CD4-positive, alpha-beta T cell treated with Interleukin-1 beta for 1 hour (primary cell): ENCODE measurements around the gene CDK18.
A peak's percentile ranks its signal among the peaks of the same experiment; 100 is the strongest.
"Not testable (repeated sequence)": the region's sequence is repeated elsewhere in the genome, so short reads cannot be mapped to it uniquely, and the experiment has no call there.

Experiments
- DNase-seq, 2 donors: peaks; one replicate each; pipeline ENCODE4 v3.0.0-alpha.2; 2020 to 2022

The CDK18 gene

DNA sequence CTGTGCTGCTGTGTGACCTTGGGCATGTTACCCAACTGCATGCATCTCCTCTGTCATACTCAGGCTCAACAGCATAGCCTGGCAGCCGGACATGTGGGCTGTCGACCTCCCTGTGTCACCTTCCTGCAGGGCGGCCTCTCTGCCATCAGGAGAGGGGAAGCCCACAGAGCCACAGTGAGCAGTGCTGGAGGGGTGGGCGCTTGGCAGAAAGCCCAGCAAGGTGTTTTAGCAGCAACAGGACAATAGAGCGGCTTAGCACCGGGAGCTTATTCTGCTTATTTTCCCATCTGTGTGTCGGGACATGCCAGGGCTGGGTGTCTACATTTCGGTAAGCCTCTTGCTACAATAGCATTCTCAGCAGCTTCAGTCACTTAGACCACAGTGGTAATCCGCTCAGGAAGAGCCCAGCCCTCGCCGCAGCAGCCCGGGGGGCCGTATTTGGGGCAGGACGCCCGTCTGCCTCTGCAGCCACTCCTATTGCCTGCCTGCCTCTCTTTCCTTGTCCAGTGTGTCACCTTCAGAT is 22.8 kb upstream of the CDK18 start:
- DNase-seq = peak in 1 of 2 donors; percentile 13

DNA sequence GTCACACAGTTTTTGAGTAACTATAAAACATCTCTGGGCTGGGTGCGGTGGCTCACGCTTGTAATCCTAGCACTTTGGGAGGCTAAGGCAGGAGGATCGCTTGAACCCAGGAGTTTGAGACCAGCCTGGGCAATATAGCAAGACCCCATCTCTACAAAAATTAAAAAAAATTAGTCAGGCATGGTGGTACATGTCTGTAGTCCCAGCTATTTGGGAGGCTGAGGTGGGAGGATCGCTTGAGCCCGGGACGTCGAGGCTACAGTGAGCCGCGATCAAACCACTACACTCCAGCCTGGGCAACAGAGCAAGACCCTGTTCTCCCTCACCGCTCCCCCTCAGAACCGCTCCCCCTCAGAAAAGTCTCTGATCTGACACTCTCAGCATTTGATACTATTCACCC is 21.9 kb upstream of the CDK18 start:
- not testable (repeated sequence) for DNase-seq

DNA sequence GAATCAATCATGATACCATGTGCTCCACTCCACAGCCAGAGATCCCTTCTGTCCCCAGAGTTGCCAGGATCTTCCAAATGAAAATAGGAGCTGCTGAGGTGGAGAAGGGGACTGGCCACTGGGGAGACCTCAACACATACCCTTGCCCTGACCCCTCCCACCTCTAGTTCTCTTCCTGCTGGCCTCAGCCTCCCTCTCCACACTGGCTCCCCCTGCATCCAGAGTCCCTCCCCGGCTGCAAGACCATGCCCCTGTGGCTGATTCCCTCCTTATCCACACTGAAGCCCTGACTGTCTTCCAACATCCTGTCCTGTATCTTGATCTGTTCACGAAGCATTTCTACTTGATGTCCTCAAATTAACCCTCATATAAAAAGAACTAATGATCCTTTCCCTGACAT is 21.1 kb upstream of the CDK18 start:
- no peak for DNase-seq

GRCh38 chr1:205484985-205485967 is 19.2 kb upstream of the CDK18 start:
- peak; percentile 75 to 79 for DNase-seq

GRCh38 chr1:205486258-205486657 is 18.2 kb upstream of the CDK18 start:
- DNase-seq = no peak

DNA sequence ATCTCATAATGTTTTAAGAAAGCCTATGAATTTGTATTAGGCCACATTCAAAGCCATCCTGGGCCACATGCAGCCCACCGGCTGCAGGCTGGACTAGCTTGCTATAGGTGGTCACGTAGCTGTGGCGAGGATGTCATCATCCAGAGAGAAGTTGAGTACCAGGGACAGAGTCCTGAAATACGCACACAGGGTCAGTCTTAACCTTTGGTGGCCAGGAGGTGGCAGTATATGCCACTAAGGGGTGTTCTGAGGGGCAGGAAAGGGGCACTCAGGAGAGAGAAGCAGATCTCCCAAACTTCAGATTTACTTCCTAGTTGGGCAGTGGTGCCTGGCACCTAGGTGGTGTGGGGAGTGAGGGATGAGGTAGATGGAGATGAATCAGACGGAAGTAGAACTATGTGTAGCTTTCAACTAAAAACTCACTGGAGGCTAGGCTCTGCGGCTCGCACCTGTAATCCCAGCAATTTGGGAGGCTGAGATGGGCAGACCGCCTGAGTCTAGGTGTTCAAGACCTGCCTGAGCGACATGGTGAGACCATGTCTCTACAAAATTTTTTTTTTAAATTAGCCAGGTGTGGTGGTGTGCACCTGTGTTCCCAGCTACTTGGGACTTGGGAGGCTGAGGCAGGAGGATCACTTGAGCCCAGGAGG is 16.3 kb upstream of the CDK18 start:
- DNase-seq = peak; percentile 50 to 52

- no peak for DNase-seq
These were observed 12.7 kb upstream of the CDK18 start for GRCh38 chr1:205491794-205492193.

GRCh38 chr1:205492201-205492667 is 12.2 kb upstream of the CDK18 start:
- no peak for DNase-seq

DNA sequence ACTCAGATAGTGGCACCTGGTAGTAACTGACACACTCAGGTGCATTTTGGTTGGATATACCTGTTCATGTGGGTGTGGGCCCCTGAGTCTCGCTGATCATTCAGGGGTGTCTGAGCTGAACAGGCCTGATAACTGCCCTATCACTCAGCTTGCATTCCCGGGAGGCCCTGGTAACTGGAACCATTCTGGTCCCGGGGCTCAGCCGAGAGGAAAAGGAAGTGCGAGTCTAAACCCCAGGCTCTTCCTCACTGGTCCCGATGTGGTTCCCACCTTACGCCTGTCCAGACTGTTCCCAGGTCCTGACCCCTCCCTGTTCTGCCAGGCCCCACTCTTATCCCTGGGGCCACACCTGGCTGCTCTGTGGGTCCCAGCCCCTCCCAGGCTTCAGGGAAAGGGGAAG is 11.7 kb upstream of the CDK18 start:
- no peak for DNase-seq

DNA sequence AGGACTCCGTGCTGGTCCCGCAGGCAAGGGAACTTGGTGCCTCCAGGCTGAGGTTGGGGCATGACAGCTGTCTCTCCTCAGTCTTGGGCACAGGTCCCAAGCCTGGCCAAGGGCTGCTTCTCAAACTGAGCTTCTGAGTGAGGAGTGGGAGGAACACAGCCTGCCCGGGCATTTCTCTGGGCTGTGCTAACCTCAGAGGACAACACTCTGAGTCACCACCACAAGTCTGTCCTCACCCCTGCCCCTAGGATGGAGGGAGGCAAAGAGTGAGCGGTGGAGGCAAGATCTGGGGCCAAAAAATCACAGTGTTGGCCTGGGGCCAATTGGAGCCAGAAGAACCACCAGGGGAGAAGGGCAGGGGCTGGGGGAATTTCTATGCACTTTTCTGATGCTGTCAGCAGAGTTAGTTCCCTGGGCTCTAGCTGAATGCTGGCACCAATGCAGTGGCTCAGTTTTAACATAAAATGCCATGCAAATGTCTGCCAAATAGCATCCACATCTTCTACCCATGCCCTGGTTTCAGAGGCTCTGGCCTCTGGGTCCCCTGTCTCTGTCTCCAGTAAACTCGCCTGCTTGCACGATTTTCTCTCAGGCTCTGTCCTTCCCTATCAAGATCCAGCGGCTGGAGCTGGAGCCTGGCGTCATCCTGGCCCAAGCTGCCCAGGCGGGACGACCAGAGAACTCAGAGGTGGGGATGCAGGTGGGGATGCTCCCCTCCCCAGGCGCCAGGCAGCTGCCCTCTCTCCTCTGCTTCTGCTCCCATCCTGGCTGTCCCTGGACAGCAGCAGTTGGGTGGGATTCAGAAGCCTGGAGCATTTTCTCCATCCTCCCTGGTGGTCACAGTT is 11.0 kb upstream of the CDK18 start:
- peak in 1 of 2 donors; percentile 4 for DNase-seq

DNA sequence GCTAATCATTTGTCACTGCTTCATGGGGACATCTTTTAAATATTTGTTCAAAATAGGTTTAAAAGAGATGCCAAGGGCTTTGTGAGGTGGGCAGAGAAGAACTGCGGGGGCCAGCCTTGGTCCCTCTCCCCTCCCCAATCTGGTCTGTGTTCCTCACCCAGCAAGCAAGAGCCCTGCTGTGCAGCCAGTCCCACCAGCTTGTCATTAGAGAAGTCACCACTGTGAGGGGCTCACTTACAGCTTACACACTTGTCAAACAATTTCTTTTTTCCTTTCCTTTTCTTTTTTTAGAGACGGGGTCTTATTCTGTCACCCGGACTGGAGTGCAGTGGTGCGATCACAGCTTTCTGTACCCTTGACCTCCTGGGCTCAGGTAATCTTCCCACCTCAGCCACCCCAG is 10.4 kb upstream of the CDK18 start:
- no peak for DNase-seq

- no peak for DNase-seq
These were observed 9.1 kb upstream of the CDK18 start for GRCh38 chr1:205495237-205495823.

DNA sequence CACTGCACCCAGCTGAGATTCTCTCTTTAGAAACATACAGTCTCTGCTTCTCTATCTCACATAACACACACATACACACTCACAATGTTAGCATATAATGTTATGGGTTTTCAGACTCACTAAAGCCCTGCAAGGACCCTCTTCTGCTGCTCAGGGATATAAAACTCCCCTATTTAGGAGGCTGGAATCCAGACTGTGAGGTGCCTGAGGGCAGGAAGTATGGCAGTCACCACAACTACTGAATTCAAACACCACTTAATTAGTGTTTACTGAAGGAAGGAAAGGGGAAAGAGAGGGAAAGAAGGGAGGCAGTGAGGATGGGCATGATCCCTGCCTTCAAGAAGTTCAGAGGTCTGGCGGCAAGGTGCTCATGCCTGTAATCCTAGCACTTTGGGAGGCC is 7.8 kb upstream of the CDK18 start:
- DNase-seq = no peak

GRCh38 chr1:205497351-205497750 is 7.1 kb upstream of the CDK18 start:
- no peak for DNase-seq

DNA sequence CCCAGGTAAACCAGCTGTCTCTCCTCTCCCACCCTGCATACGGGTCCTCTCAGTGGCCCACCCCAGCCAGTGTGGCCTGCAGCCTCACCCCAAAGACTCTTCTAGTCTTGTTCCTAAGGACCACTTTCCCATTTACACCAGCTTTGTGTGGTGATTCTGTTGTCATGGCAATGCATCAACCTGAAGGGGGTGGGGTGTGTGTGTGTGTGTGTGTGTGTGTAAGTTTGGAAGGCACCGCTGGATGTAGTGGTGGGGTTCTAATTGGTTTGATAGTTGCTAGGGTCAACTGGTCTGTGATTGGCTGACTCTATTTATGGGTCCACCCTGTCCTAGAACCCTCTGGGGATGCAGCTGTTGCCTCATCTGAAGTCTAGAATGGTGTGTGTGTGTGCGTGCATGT is 4.7 kb upstream of the CDK18 start:
- no peak for DNase-seq

- DNase-seq = no peak
These were observed 3.9 kb upstream of the CDK18 start for GRCh38 chr1:205500240-205501233.

GRCh38 chr1:205502111-205502810 is 2.2 kb upstream of the CDK18 start:
- DNase-seq = no peak

- no peak for DNase-seq
These were observed 1.5 kb upstream of the CDK18 start for GRCh38 chr1:205502992-205503391.

DNA sequence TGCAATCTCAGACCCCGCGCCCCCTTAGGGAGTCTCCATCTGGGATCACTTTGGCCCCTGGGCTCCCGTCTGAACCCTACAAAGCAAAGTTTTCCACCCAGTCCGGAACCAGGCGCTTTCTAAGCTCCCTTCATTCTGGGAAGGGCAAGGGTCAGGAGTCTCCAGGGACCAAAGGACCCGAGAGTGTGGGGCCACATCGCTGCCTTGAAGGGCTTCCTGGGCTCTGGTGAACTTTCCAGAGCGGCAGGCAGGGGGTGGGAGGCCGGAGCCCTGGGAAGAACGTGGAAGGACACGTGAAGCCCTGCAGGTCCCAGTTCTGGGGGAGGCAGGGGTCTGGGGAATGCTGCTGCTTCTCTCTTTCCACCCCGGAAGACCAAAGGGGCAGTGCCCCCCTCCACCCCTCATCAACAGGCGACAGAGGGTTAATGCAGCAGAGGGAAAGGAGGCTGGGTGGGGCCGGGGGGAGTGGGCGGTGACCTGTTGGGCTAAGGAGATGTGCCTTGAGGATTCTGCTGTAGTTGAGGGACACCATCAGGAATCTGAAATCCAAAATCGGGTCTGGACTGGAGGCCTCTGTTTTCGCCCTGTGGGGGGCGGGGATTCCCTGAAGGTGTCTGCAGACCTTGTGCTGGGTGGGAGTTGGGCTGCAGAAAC is 734 bp downstream of the CDK18 start:
- no peak for DNase-seq

DNA sequence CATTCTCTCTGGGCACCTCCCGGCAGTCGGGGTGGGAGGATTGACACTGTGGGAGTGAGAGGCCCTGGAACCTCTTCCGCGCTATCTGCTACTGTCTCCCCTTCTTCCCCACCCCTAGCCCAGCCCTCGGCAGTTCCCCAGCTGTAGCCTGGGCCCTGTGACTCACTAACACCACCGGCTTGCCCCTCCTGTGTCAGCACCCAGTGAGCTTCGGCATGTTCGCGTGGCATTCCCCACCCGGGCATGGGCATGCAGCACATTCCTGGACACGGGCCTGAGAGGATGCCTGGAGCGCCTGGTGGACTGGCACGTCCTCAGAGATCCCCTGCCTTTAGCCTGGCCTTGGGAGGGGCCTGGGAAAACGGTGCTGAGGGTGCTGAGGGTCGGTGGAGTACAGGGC is 1.3 kb downstream of the CDK18 start:
- no peak for DNase-seq
